ENCODE measurements around the gene TSHZ3. TPM values are rescaled to one million over a fixed set of nuclear protein-coding genes. Genes with fewer than 3 reads are reported as not detected.

Gene TSHZ3
- total RNA-seq, 4 donors from 2014 or later: 3.2 to 65.5 (median 27.9) TPM

- intact Hi-C loops (cut with DNase I; ENCODE audit: low total_unique reads): loop anchor here (10.0 kb wide), 1 partner anchor 66 kb away; no protein-coding TSS in a partner anchor
- no peak for TF ChIP-seq POLR2A (IDR thresholded peaks at IDR 0.05)
- no peak for TF ChIP-seq CTCF (IDR thresholded peaks at IDR 0.05)
- H3K4me1 ChIP-seq: peaks cover 0 to 7% of the 10 kb centered on the region in 2 donors
These were observed 80.4 kb downstream of the TSHZ3 start for GRCh38 chr19:31268751-31269383.

GRCh38 chr19:31266731-31267130, 82.5 kb downstream of the TSHZ3 start:
- DNase-seq: peak in 1 of 2 donors; percentile 8
- Histone ChIP-seq H3K27ac (no peak overlapping the region), H3K4me3 (no peak overlapping the region), H3K36me3 (no peaks in the 10 kb centered on the region), H3K9me3 (no peaks in the 10 kb centered on the region), H3K4me1 (no peaks in the 10 kb centered on the region), H3K27me3 (no peaks in the 10 kb centered on the region)
- TF ChIP-seq POLR2A (IDR thresholded peaks at IDR 0.05): no peak
- TF ChIP-seq CTCF (IDR thresholded peaks at IDR 0.05): no peak
- intact Hi-C loops (cut with DNase I; ENCODE audit: low total_unique reads): loop anchor here (10.0 kb wide), 1 partner anchor 68 kb away; no protein-coding TSS in a partner anchor

More at GRCh38 chr19:31268751-31269383, 80.4 kb downstream of the TSHZ3 start:
- Histone ChIP-seq H3K27ac (peak overlapping the region; percentile 58 to 59), H3K4me3 (no peak overlapping the region), H3K9me3 (no peaks in the 10 kb centered on the region), H3K36me3 (no peaks in the 10 kb centered on the region), H3K27me3 (no peaks in the 10 kb centered on the region)
- DNase-seq: peak in 1 of 2 donors; percentile 9

GRCh38 chr19:31266196-31266595, 83.0 kb downstream of the TSHZ3 start:
- Histone ChIP-seq H3K4me3 (no peak overlapping the region), H3K36me3 (no peaks in the 10 kb centered on the region), H3K27ac (no peak overlapping the region), H3K9me3 (no peaks in the 10 kb centered on the region), H3K4me1 (no peaks in the 10 kb centered on the region), H3K27me3 (no peaks in the 10 kb centered on the region)
- no peak for DNase-seq
- TF ChIP-seq POLR2A (IDR thresholded peaks at IDR 0.05) (no peak), CTCF (IDR thresholded peaks at IDR 0.05) (no peak)
- intact Hi-C loops (cut with DNase I; ENCODE audit: low total_unique reads): loop anchor here (10.0 kb wide), 1 partner anchor 69 kb away; no protein-coding TSS in a partner anchor

- Histone ChIP-seq H3K27me3 (no peaks in the 10 kb centered on the region), H3K4me3 (no peak overlapping the region), H3K36me3 (no peaks in the 10 kb centered on the region), H3K9me3 (no peaks in the 10 kb centered on the region), H3K4me1 (no peaks in the 10 kb centered on the region), H3K27ac (no peak overlapping the region)
- intact Hi-C loops (cut with DNase I; ENCODE audit: low total_unique reads): loop anchor here (10.0 kb wide), 1 partner anchor 71 kb away; no protein-coding TSS in a partner anchor
- peak; percentile 12 to 21 for DNase-seq
- TF ChIP-seq POLR2A (IDR thresholded peaks at IDR 0.05) (no peak), CTCF (IDR thresholded peaks at IDR 0.05) (no peak)
These were observed 85.0 kb downstream of the TSHZ3 start for GRCh38 chr19:31264041-31264778.

GRCh38 chr19:31263328-31263727, 85.9 kb downstream of the TSHZ3 start:
- H3K4me3 ChIP-seq: no peak overlapping the region
- TF ChIP-seq POLR2A (IDR thresholded peaks at IDR 0.05): no peak
- no peak for TF ChIP-seq CTCF (IDR thresholded peaks at IDR 0.05)
- no peaks in the 10 kb centered on the region for H3K36me3 ChIP-seq
- no peaks in the 10 kb centered on the region for H3K9me3 ChIP-seq
- peak overlapping the region; percentile 56 to 59 for H3K27ac ChIP-seq
- no peaks in the 10 kb centered on the region for H3K27me3 ChIP-seq
- H3K4me1 ChIP-seq: no peaks in the 10 kb centered on the region
- DNase-seq: peak; percentile 24 to 28
- intact Hi-C loops (cut with DNase I; ENCODE audit: low total_unique reads): loop anchor here (10.0 kb wide), 1 partner anchor 71 kb away; no protein-coding TSS in a partner anchor

Data from uterus (tissue), 4 donors.